Measurements from ENCODE around the gene IL4I1.

The IL4I1 gene

GRCh38 chr19:49855277-49855675 lies 41.4 kb downstream of the IL4I1 start:
- Histone ChIP-seq H3K4me1 (ENCODE audit: control insufficient read depth, insufficient read depth, low read length) (no peaks in the 10 kb centered on the region; the same call in 1 of the 2 replicates), H3K9me3 (ENCODE audit: control insufficient read depth, insufficient read depth, low read length) (no peaks in the 10 kb centered on the region), H3K4me3 (ENCODE audit: low read length) (no peak overlapping the region), H3K27me3 (ENCODE audit: control insufficient read depth, insufficient read depth, low read length) (no peaks in the 10 kb centered on the region), H3K27ac (ENCODE audit: low read length) (no peak overlapping the region), H3K36me3 (ENCODE audit: control insufficient read depth, insufficient read depth, low read length) (peaks cover 41% of the 10 kb centered on the region)
- DNase-seq (ENCODE audit: low read depth, low spot score) = no peak
- no CpG with 5 or more reads among the region's 12 CpGs for WGBS (ENCODE audit: insufficient coverage, insufficient read length)

GRCh38 chr19:49854378-49855263 lies 42.1 kb downstream of the IL4I1 start:
- H3K36me3 ChIP-seq (ENCODE audit: control insufficient read depth, insufficient read depth, low read length) = peaks cover 36% of the 10 kb centered on the region
- no peaks in the 10 kb centered on the region for H3K9me3 ChIP-seq (ENCODE audit: control insufficient read depth, insufficient read depth, low read length)
- H3K27me3 ChIP-seq (ENCODE audit: control insufficient read depth, insufficient read depth, low read length) = no peaks in the 10 kb centered on the region
- H3K4me3 ChIP-seq (ENCODE audit: low read length) = no peak overlapping the region
- no CpG with 5 or more reads among the region's 39 CpGs for WGBS (ENCODE audit: insufficient coverage, insufficient read length)
- H3K4me1 ChIP-seq (ENCODE audit: control insufficient read depth, insufficient read depth, low read length) = peaks cover 3% of the 10 kb centered on the region; the same call in 1 of the 2 replicates
- H3K27ac ChIP-seq (ENCODE audit: low read length) = no peak overlapping the region
- DNase-seq (ENCODE audit: low read depth, low spot score) = no peak

GRCh38 chr19:49853852-49854377 lies 42.8 kb downstream of the IL4I1 start:
- no peak overlapping the region for H3K27ac ChIP-seq (ENCODE audit: low read length)
- no CpG with 5 or more reads among the region's 10 CpGs for WGBS (ENCODE audit: insufficient coverage, insufficient read length)
- H3K9me3 ChIP-seq (ENCODE audit: control insufficient read depth, insufficient read depth, low read length) = no peaks in the 10 kb centered on the region
- peaks cover 34% of the 10 kb centered on the region for H3K36me3 ChIP-seq (ENCODE audit: control insufficient read depth, insufficient read depth, low read length)
- no peak for DNase-seq (ENCODE audit: low read depth, low spot score)
- H3K27me3 ChIP-seq (ENCODE audit: control insufficient read depth, insufficient read depth, low read length) = no peaks in the 10 kb centered on the region
- H3K4me1 ChIP-seq (ENCODE audit: control insufficient read depth, insufficient read depth, low read length) = peaks cover 3% of the 10 kb centered on the region; the same call in 1 of the 2 replicates
- no peak overlapping the region for H3K4me3 ChIP-seq (ENCODE audit: low read length)

- DNase-seq (ENCODE audit: low read depth, low spot score) = no peak
- H3K27me3 ChIP-seq (ENCODE audit: control insufficient read depth, insufficient read depth, low read length) = no peaks in the 10 kb centered on the region
- H3K4me1 ChIP-seq (ENCODE audit: control insufficient read depth, insufficient read depth, low read length) = peaks cover 3% of the 10 kb centered on the region; the same call in 1 of the 2 replicates
- no CpG with 5 or more reads among the region's 14 CpGs for WGBS (ENCODE audit: insufficient coverage, insufficient read length)
- H3K9me3 ChIP-seq (ENCODE audit: control insufficient read depth, insufficient read depth, low read length) = no peaks in the 10 kb centered on the region
- no peak overlapping the region for H3K27ac ChIP-seq (ENCODE audit: low read length)
- peaks cover 24% of the 10 kb centered on the region for H3K36me3 ChIP-seq (ENCODE audit: control insufficient read depth, insufficient read depth, low read length)
- peak overlapping the region; percentile 58; the same call in 1 of the 2 replicates for H3K4me3 ChIP-seq (ENCODE audit: low read length)
These were observed 44.0 kb downstream of the IL4I1 start for GRCh38 chr19:49852631-49853126.

- no peak for DNase-seq (ENCODE audit: low read depth, low spot score)
- Histone ChIP-seq H3K4me1 (ENCODE audit: control insufficient read depth, insufficient read depth, low read length) (peaks cover 3% of the 10 kb centered on the region; the same call in 1 of the 2 replicates), H3K4me3 (ENCODE audit: low read length) (peak overlapping the region; percentile 58; the same call in 1 of the 2 replicates), H3K36me3 (ENCODE audit: control insufficient read depth, insufficient read depth, low read length) (peaks cover 15% of the 10 kb centered on the region), H3K27me3 (ENCODE audit: control insufficient read depth, insufficient read depth, low read length) (no peaks in the 10 kb centered on the region), H3K9me3 (ENCODE audit: control insufficient read depth, insufficient read depth, low read length) (no peaks in the 10 kb centered on the region), H3K27ac (ENCODE audit: low read length) (no peak overlapping the region)
- WGBS (ENCODE audit: insufficient coverage, insufficient read length) = no CpG with 5 or more reads among the region's 78 CpGs
These were observed 45.0 kb downstream of the IL4I1 start for GRCh38 chr19:49851456-49852259.

- H3K27ac ChIP-seq (ENCODE audit: low read length) = no peak within 1 kb of the TSS
- no CpG with 5 or more reads among the region's 98 CpGs for WGBS (ENCODE audit: insufficient coverage, insufficient read length)
- H3K4me3 ChIP-seq (ENCODE audit: low read length) = peak within 1 kb of the TSS; percentile 58; the same call in 1 of the 2 replicates
- H3K27me3 ChIP-seq (ENCODE audit: control insufficient read depth, insufficient read depth, low read length) = no peaks in the 10 kb centered on the region
- no peaks in the 10 kb centered on the region for H3K9me3 ChIP-seq (ENCODE audit: control insufficient read depth, insufficient read depth, low read length)
- DNase-seq (ENCODE audit: low read depth, low spot score) = peak; percentile 74
- peaks cover 9% of the 10 kb centered on the region for H3K36me3 ChIP-seq (ENCODE audit: control insufficient read depth, insufficient read depth, low read length)
- H3K4me1 ChIP-seq (ENCODE audit: control insufficient read depth, insufficient read depth, low read length) = peaks cover 3% of the 10 kb centered on the region; the same call in 1 of the 2 replicates
These were observed 46.0 kb downstream of the IL4I1 start, which contains the start of gene PTOV1 for GRCh38 chr19:49850487-49851342. PTOV1 (plus strand) TSS chr19:49851159.

- Histone ChIP-seq H3K27ac (ENCODE audit: low read length) (no peak overlapping the region), H3K36me3 (ENCODE audit: control insufficient read depth, insufficient read depth, low read length) (peaks cover 9% of the 10 kb centered on the region), H3K4me3 (ENCODE audit: low read length) (peak overlapping the region; percentile 45; the same call in 1 of the 2 replicates), H3K27me3 (ENCODE audit: control insufficient read depth, insufficient read depth, low read length) (no peaks in the 10 kb centered on the region), H3K4me1 (ENCODE audit: control insufficient read depth, insufficient read depth, low read length) (peaks cover 3% of the 10 kb centered on the region; the same call in 1 of the 2 replicates), H3K9me3 (ENCODE audit: control insufficient read depth, insufficient read depth, low read length) (no peaks in the 10 kb centered on the region)
- WGBS (ENCODE audit: insufficient coverage, insufficient read length) = no CpG with 5 or more reads among the region's 12 CpGs
- no peak for DNase-seq (ENCODE audit: low read depth, low spot score)
These were observed 46.5 kb downstream of the IL4I1 start for GRCh38 chr19:49850221-49850486.

- no peak overlapping the region for H3K27ac ChIP-seq (ENCODE audit: low read length)
- no peak for DNase-seq (ENCODE audit: low read depth, low spot score)
- 100% methylated on average over 2 of the region's 15 CpGs for WGBS (ENCODE audit: insufficient coverage, insufficient read length)
- H3K36me3 ChIP-seq (ENCODE audit: control insufficient read depth, insufficient read depth, low read length) = peaks cover 8% of the 10 kb centered on the region
- H3K27me3 ChIP-seq (ENCODE audit: control insufficient read depth, insufficient read depth, low read length) = no peaks in the 10 kb centered on the region
- H3K4me3 ChIP-seq (ENCODE audit: low read length) = no peak overlapping the region; the same call in 1 of the 2 replicates
- no peaks in the 10 kb centered on the region for H3K9me3 ChIP-seq (ENCODE audit: control insufficient read depth, insufficient read depth, low read length)
- H3K4me1 ChIP-seq (ENCODE audit: control insufficient read depth, insufficient read depth, low read length) = peaks cover 3% of the 10 kb centered on the region; the same call in 1 of the 2 replicates
These were observed 47.1 kb downstream of the IL4I1 start for GRCh38 chr19:49849433-49850220.

- Histone ChIP-seq H3K4me1 (ENCODE audit: control insufficient read depth, insufficient read depth, low read length) (peaks cover 3% of the 10 kb centered on the region; the same call in 1 of the 2 replicates), H3K27ac (ENCODE audit: low read length) (no peak overlapping the region), H3K27me3 (ENCODE audit: control insufficient read depth, insufficient read depth, low read length) (no peaks in the 10 kb centered on the region), H3K36me3 (ENCODE audit: control insufficient read depth, insufficient read depth, low read length) (peaks cover 2% of the 10 kb centered on the region), H3K9me3 (ENCODE audit: control insufficient read depth, insufficient read depth, low read length) (no peaks in the 10 kb centered on the region), H3K4me3 (ENCODE audit: low read length) (no peak overlapping the region)
- no peak for DNase-seq (ENCODE audit: low read depth, low spot score)
- WGBS (ENCODE audit: insufficient coverage, insufficient read length) = no CpG with 5 or more reads among the region's 3 CpGs
These were observed 47.7 kb downstream of the IL4I1 start for GRCh38 chr19:49848938-49849337.

All from iPS DF 6.9 (cell line).